Measurements from ENCODE around the gene MSL3B.
"Not testable (repeated sequence)": the region's sequence is repeated elsewhere in the genome, so short reads cannot be mapped to it uniquely, and the experiment has no call there.

The MSL3B gene

DNA sequence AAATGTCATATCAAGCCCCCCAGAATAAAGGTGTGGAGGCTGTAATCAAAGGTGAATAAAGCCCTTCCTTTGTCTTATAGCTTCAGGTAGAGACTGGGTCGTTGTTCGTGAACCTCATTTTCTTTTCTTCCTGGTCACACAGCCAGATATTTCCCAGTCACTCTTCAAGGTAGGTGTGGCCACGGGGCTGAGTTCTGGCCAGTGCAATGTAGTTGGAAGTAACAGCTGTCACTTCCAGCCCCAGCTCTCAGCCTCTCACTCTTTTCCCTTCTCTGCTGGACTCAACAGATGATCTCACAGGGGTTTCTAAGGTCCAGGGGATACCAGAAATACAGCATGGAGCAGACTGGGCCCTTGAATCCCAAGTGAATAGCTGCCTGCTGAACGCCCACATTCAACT, 33.2 kb upstream of the MSL3B start:
- H3K9me3 ChIP-seq (ENCODE audit: insufficient read depth, low read length) = no peaks in the 10 kb centered on the region
- no peaks in the 10 kb centered on the region for H3K36me3 ChIP-seq (ENCODE audit: insufficient read depth, insufficient read length, low read length)
- no peak overlapping the region for H3K4me3 ChIP-seq (ENCODE audit: insufficient read length, low read depth)
- H3K4me1 ChIP-seq (ENCODE audit: insufficient read depth, insufficient read length) = no peaks in the 10 kb centered on the region
- H3K27me3 ChIP-seq (ENCODE audit: insufficient read depth, insufficient read length) = no peaks in the 10 kb centered on the region
- no peak for DNase-seq (ENCODE audit: low read depth, low spot score)
- TF ChIP-seq ZNF274 (IDR thresholded peaks at IDR 0.05; ENCODE audit: low read depth, low read length) (no peak), YY1 (IDR thresholded peaks at IDR 0.05; ENCODE audit: insufficient read depth, insufficient read length) (no peak), SUZ12 (IDR thresholded peaks at IDR 0.05; ENCODE audit: extremely low read depth, insufficient read depth, insufficient read length) (no peak)
- no peak overlapping the region for H3K9ac ChIP-seq (ENCODE audit: insufficient read length, low read depth)

DNA sequence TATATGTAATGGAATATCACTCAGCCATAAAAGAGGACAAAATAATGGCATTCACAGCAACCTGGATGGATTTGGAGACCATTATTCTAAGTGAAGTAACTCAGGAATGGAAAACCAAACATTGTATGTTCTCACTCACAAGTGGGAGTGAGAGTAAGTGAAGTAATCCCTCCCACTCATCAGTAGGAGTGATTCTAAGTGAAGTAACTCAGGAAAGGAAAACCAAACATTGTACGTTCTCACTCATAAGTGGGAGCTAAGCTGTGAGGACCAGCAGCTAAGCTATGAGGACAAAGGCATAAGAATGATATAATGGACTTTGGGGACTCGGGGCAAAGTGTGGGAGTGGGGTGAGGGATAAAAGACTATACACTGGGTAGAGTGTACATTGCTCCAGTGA, 28.1 kb upstream of the MSL3B start:
- not testable (repeated sequence) for H3K4me3 ChIP-seq (ENCODE audit: insufficient read length, low read depth); H3K36me3 ChIP-seq (ENCODE audit: insufficient read depth, insufficient read length, low read length)

DNA sequence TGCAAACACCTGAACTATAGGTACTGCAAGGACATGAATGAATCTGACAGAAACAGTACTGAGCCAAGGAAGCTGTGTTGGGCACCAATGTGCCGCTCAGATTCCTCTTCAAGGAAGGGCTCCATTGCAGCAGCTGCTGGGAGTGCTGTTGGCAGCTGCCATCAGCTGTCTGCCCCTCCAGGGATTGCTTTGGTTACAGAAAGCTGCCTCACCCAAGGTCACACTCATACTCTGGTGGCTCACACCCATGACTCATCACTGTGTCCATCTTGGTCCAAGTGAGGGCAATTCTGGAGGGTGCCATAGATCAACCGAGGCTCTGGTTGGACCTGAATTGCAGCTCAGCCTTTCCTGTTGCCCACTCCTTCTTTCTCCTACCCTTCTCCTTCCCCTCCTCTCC, 24.6 kb upstream of the MSL3B start:
- no peaks in the 10 kb centered on the region for H3K9me3 ChIP-seq (ENCODE audit: insufficient read depth, low read length)
- DNase-seq (ENCODE audit: low read depth, low spot score) = no peak
- H3K36me3 ChIP-seq (ENCODE audit: insufficient read depth, insufficient read length, low read length) = no peaks in the 10 kb centered on the region
- no peaks in the 10 kb centered on the region for H3K27me3 ChIP-seq (ENCODE audit: insufficient read depth, insufficient read length)
- TF ChIP-seq SUZ12 (IDR thresholded peaks at IDR 0.05; ENCODE audit: extremely low read depth, insufficient read depth, insufficient read length) (no peak), YY1 (IDR thresholded peaks at IDR 0.05; ENCODE audit: insufficient read depth, insufficient read length) (no peak), ZNF274 (IDR thresholded peaks at IDR 0.05; ENCODE audit: low read depth, low read length) (no peak)
- no peak overlapping the region for H3K9ac ChIP-seq (ENCODE audit: insufficient read length, low read depth)
- H3K4me3 ChIP-seq (ENCODE audit: insufficient read length, low read depth) = no peak overlapping the region
- H3K4me1 ChIP-seq (ENCODE audit: insufficient read depth, insufficient read length) = no peaks in the 10 kb centered on the region

More for the DNA sequence above, 28.1 kb upstream of the MSL3B start:
- not testable (repeated sequence) for H3K4me1 ChIP-seq (ENCODE audit: insufficient read depth, insufficient read length); H3K9me3 ChIP-seq (ENCODE audit: insufficient read depth, low read length); DNase-seq (ENCODE audit: low read depth, low spot score); H3K27me3 ChIP-seq (ENCODE audit: insufficient read depth, insufficient read length); H3K9ac ChIP-seq (ENCODE audit: insufficient read length, low read depth)

DNA sequence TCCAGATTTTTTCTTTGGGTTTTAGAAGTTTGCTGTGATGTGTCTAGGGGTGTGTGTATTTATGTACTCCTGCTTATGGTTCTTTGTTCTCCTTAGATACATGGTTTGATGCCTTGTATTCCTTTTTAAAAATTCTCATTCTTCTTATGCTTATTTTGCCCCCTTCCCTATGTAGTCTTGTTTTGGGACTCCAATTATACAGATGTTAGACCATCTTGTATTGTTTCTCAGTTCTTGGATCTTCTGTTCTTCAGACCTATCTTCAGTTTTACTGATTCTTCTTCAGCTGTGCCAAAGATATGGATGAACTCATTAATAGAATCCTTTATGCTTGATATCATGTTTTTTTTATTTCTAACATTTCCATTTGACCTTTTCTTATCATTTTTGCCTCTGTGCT, 14.2 kb upstream of the MSL3B start:
- TF ChIP-seq ZNF274 (IDR thresholded peaks at IDR 0.05; ENCODE audit: low read depth, low read length) (no peak), YY1 (IDR thresholded peaks at IDR 0.05; ENCODE audit: insufficient read depth, insufficient read length) (no peak), SUZ12 (IDR thresholded peaks at IDR 0.05; ENCODE audit: extremely low read depth, insufficient read depth, insufficient read length) (no peak)
- H3K4me3 ChIP-seq (ENCODE audit: insufficient read length, low read depth) = no peak overlapping the region
- H3K4me1 ChIP-seq (ENCODE audit: insufficient read depth, insufficient read length) = no peaks in the 10 kb centered on the region
- no peaks in the 10 kb centered on the region for H3K36me3 ChIP-seq (ENCODE audit: insufficient read depth, insufficient read length, low read length)
- DNase-seq (ENCODE audit: low read depth, low spot score) = no peak
- no peaks in the 10 kb centered on the region for H3K27me3 ChIP-seq (ENCODE audit: insufficient read depth, insufficient read length)
- peaks cover 7% of the 10 kb centered on the region; the same call in 1 of the 2 replicates for H3K9me3 ChIP-seq (ENCODE audit: insufficient read depth, low read length)
- H3K9ac ChIP-seq (ENCODE audit: insufficient read length, low read depth) = no peak overlapping the region

DNA sequence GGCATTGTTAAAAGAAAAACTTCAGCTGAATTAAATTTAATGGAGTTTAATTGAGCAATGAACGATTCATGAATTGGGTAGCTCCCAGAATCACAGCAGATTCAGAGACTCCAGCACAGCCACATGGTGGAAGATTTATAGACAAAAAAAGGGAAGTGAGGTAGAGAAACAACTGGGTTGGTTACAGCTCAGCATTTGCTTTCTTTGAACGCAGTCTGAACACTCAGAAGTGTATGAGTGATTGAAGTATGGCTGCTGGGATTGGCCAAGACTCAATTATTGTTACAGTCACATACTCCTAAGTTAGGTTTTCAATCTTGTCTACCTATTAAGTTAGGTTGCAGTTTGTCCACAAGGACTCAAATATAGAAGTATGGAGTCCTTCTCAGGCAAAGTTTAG, 3.9 kb upstream of the MSL3B start:
- H3K9me3 ChIP-seq (ENCODE audit: insufficient read depth, low read length) = peaks cover 17% of the 10 kb centered on the region
- H3K27me3 ChIP-seq (ENCODE audit: insufficient read depth, insufficient read length); H3K4me1 ChIP-seq (ENCODE audit: insufficient read depth, insufficient read length); H3K9ac ChIP-seq (ENCODE audit: insufficient read length, low read depth); H3K4me3 ChIP-seq (ENCODE audit: insufficient read length, low read depth); H3K36me3 ChIP-seq (ENCODE audit: insufficient read depth, insufficient read length, low read length); DNase-seq (ENCODE audit: low read depth, low spot score): not testable (repeated sequence)

DNA sequence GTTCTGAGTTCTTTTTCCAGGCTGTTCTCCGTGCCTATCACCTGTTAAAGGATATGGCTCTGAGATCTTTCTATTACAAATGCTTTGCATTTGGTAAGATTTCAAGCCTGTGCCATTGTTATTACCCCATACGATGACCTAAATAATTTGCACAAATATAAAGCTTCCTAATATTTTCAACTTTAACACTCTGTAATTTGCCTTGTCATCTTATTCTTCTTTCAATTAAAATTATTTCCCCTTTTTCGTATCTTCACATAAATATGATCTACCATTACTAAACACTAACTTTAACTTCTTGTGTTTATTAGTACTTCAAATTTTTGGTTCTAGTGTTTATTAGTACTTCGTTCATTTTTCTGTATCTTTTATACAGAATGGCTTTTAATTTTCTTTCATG, 3.2 kb upstream of the MSL3B start:
- Histone ChIP-seq H3K36me3 (ENCODE audit: insufficient read depth, insufficient read length, low read length) (peaks cover 6% of the 10 kb centered on the region), H3K27me3 (ENCODE audit: insufficient read depth, insufficient read length) (no peaks in the 10 kb centered on the region), H3K4me1 (ENCODE audit: insufficient read depth, insufficient read length) (no peaks in the 10 kb centered on the region), H3K9ac (ENCODE audit: insufficient read length, low read depth) (no peak overlapping the region), H3K9me3 (ENCODE audit: insufficient read depth, low read length) (peaks cover 24% of the 10 kb centered on the region), H3K4me3 (ENCODE audit: insufficient read length, low read depth) (no peak overlapping the region)
- TF ChIP-seq YY1 (IDR thresholded peaks at IDR 0.05; ENCODE audit: insufficient read depth, insufficient read length) (no peak), ZNF274 (IDR thresholded peaks at IDR 0.05; ENCODE audit: low read depth, low read length) (no peak), SUZ12 (IDR thresholded peaks at IDR 0.05; ENCODE audit: extremely low read depth, insufficient read depth, insufficient read length) (no peak)
- DNase-seq (ENCODE audit: low read depth, low spot score) = no peak

DNA sequence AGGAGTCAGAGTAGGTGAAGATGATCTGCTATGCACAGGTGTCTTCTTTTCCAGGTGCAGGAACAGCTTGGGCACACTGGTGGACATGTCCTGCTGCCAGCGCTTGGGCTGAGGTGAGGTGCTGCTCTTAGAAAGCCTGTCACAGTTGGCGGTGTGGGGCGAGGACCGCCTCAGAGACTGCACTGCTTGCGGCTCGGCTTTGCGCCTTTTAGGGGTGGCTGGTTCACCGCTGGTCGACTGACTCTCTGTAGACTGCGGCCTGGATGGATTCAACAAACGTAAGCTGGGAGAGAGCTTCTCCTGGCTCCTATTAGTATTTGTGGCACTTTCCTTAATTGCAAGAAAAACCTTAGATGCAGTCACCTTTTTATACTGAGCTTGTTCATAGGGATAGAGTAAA, 1.7 kb downstream of the MSL3B start:
- Histone ChIP-seq H3K36me3 (ENCODE audit: insufficient read depth, insufficient read length, low read length) (peaks cover 14% of the 10 kb centered on the region), H3K9ac (ENCODE audit: insufficient read length, low read depth) (no peak overlapping the region), H3K27me3 (ENCODE audit: insufficient read depth, insufficient read length) (no peaks in the 10 kb centered on the region), H3K4me3 (ENCODE audit: insufficient read length, low read depth) (no peak overlapping the region), H3K4me1 (ENCODE audit: insufficient read depth, insufficient read length) (no peaks in the 10 kb centered on the region), H3K9me3 (ENCODE audit: insufficient read depth, low read length) (peaks cover 32% of the 10 kb centered on the region)
- TF ChIP-seq SUZ12 (IDR thresholded peaks at IDR 0.05; ENCODE audit: extremely low read depth, insufficient read depth, insufficient read length) (no peak), ZNF274 (IDR thresholded peaks at IDR 0.05; ENCODE audit: low read depth, low read length) (no peak)
- no peak for DNase-seq (ENCODE audit: low read depth, low spot score)

DNA sequence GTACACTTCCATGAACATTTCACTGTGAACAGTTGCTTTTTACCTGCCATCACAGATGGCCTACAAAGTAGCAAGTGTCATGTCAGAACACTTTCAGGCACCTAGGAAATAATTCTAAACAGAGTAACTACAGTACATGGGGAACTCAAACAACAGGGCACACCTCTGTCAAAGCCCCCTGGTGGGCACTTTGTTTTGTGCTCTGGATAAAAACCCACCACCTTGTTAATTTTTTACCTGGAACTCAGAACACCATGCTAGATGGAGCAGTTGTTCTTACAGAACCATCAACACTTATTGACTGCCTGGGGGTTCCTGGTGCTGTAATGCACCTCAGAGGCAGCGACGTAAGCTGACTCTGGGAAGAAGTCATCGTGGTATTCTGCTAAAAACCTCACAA, 2.3 kb downstream of the MSL3B start:
- Histone ChIP-seq H3K9ac (ENCODE audit: insufficient read length, low read depth) (no peak overlapping the region), H3K27me3 (ENCODE audit: insufficient read depth, insufficient read length) (no peaks in the 10 kb centered on the region), H3K4me3 (ENCODE audit: insufficient read length, low read depth) (no peak overlapping the region), H3K9me3 (ENCODE audit: insufficient read depth, low read length) (peaks cover 32% of the 10 kb centered on the region), H3K36me3 (ENCODE audit: insufficient read depth, insufficient read length, low read length) (peaks cover 14% of the 10 kb centered on the region), H3K4me1 (ENCODE audit: insufficient read depth, insufficient read length) (no peaks in the 10 kb centered on the region)
- no peak for TF ChIP-seq YY1 (IDR thresholded peaks at IDR 0.05; ENCODE audit: insufficient read depth, insufficient read length)
- no peak for TF ChIP-seq SUZ12 (IDR thresholded peaks at IDR 0.05; ENCODE audit: extremely low read depth, insufficient read depth, insufficient read length)
- TF ChIP-seq ZNF274 (IDR thresholded peaks at IDR 0.05; ENCODE audit: low read depth, low read length) = no peak
- no peak for DNase-seq (ENCODE audit: low read depth, low spot score)

Measured in NT2/D1 (cell line).